IMR-90 (cell line): ENCODE data around the gene ACAP2. TPM values are rescaled to one million over a fixed set of nuclear protein-coding genes. Genes with fewer than 3 reads are reported as not detected.

Experiments
- ATAC-seq: fragments of 200-7000 bp; cut with Tn5 transposase; 2 replicates; pipeline ENCODE4 v1.9.1; 2020; ENCODE audit warnings: low read depth, mild to moderate bottlenecking, moderate library complexity
- BruUV-seq: library from RNA; stranded (reverse); fragments of 400-500 nt; replicated peaks from 2 replicates; lab custom pipeline; 2021; lab: Mats Ljungman, UMichigan
- CTCF ChIA-PET: fragments of 300-600 bp; formaldehyde crosslinking; extraction: SDS; loops from one replicate; lab custom pipeline; 2021; ENCODE audit warnings: antibody characterized with exemption; lab: Yijun Ruan, JAX
- POLR2A ChIA-PET: fragments of 300-600 bp; sonication (Branson Sonifier 250); formaldehyde crosslinking; loops from one replicate; lab custom pipeline; 2022; ENCODE audit warnings: antibody characterized with exemption; ENCODE audit not compliant: unreplicated experiment; lab: Charles Lee
- DNase-seq: peaks from one replicate; pipeline ENCODE4 v3.0.0; 2013
- H2AFZ ChIP-seq: replicated peaks from 2 replicates; pipeline ENCODE3; 2013; ENCODE audit warnings: low read length, mild to moderate bottlenecking; ENCODE audit not compliant: poor library complexity
- H2AK5ac ChIP-seq: 2 replicates; pipeline ENCODE4 v1.6.1; 2013; ENCODE audit warnings: low read depth, low read length, inconsistent platforms
- H2AK9ac ChIP-seq: replicated peaks from 2 replicates; pipeline ENCODE3; 2013; ENCODE audit warnings: mild to moderate bottlenecking, low read depth, low read length, moderate library complexity; ENCODE audit not compliant: poor library complexity
- H2BK120ac ChIP-seq: 2 replicates; pipeline ENCODE4 v1.6.1; 2013; ENCODE audit warnings: low read depth, low read length, inconsistent platforms
- H2BK15ac ChIP-seq: 3 replicates; pipeline ENCODE4 v1.6.1; 2013; ENCODE audit warnings: low read depth, low read length, inconsistent platforms
- H2BK20ac ChIP-seq: 2 replicates; pipeline ENCODE4 v1.6.1; 2013; ENCODE audit warnings: low read depth, mild to moderate bottlenecking, inconsistent platforms, low read length, moderate library complexity
- H2BK5ac ChIP-seq: 2 replicates; pipeline ENCODE4 v1.6.1; 2013; ENCODE audit warnings: mild to moderate bottlenecking, low read depth, low read length, inconsistent platforms; ENCODE audit not compliant: poor library complexity, severe bottlenecking
- H3K14ac ChIP-seq: replicated peaks from 2 replicates; pipeline ENCODE4 v1.6.1; 2013; ENCODE audit warnings: low read depth, low read length, inconsistent platforms
- H3K18ac ChIP-seq: 2 replicates; pipeline ENCODE4 v1.6.1; 2013; ENCODE audit warnings: low read depth, low read length, control low read depth
- H3K23ac ChIP-seq: 2 replicates; pipeline ENCODE4 v1.6.1; 2013; ENCODE audit warnings: low read depth, low read length, inconsistent platforms
- H3K27ac ChIP-seq: 2 replicates; pipeline ENCODE4 v1.5.1; 2013; ENCODE audit warnings: mild to moderate bottlenecking, control low read depth, low read length; ENCODE audit not compliant: insufficient read depth
- H3K27me3 ChIP-seq: 2 replicates; pipeline ENCODE4 v1.6.1; 2013; ENCODE audit warnings: low read length; ENCODE audit not compliant: control insufficient read depth, insufficient read depth
- H3K36me3 ChIP-seq: 2 replicates; pipeline ENCODE4 v1.6.1; 2013; ENCODE audit warnings: low read length, mixed read lengths; ENCODE audit not compliant: control insufficient read depth, insufficient read depth
- H3K4ac ChIP-seq: 2 replicates; pipeline ENCODE4 v1.6.1; 2013; ENCODE audit warnings: low read depth, low read length, inconsistent platforms
- H3K4me1 ChIP-seq: 2 replicates; pipeline ENCODE4 v1.6.1; 2013; ENCODE audit warnings: low read length, mixed read lengths; ENCODE audit not compliant: control insufficient read depth, insufficient read depth
- H3K4me2 ChIP-seq: 2 replicates; pipeline ENCODE4 v1.6.1; 2013; ENCODE audit warnings: low read depth, mild to moderate bottlenecking, control low read depth, low read length, moderate library complexity
- H3K4me3 ChIP-seq: 2 replicates; pipeline ENCODE4 v1.5.1; 2013; ENCODE audit warnings: low read depth, mild to moderate bottlenecking, control low read depth, low read length, moderate library complexity; ENCODE audit not compliant: insufficient read depth
- H3K56ac ChIP-seq: 2 replicates; pipeline ENCODE4 v1.6.1; 2013; ENCODE audit warnings: low read length, inconsistent platforms; ENCODE audit not compliant: insufficient read depth; ENCODE audit errors: extremely low read depth
- H3K79me1 ChIP-seq, 2 experiments: 2 replicates each; pipeline ENCODE4 v1.6.1; 2013; ENCODE audit warnings: low read length in 2 of 2, inconsistent platforms in 1 of 2, low read depth in 1 of 2
- H3K9ac ChIP-seq: 2 replicates; pipeline ENCODE4 v1.6.1; 2013; ENCODE audit warnings: low read depth, low read length, control low read depth
- H3K9me1 ChIP-seq: 2 replicates; pipeline ENCODE4 v1.6.1; 2013; ENCODE audit warnings: low read length, inconsistent platforms; ENCODE audit not compliant: insufficient read depth
- H3K9me3 ChIP-seq: 2 replicates; pipeline ENCODE4 v1.6.1; 2013; ENCODE audit warnings: low read length; ENCODE audit not compliant: control insufficient read depth, insufficient read depth
- H4K20me1 ChIP-seq: 2 replicates; pipeline ENCODE4 v1.6.1; 2013; ENCODE audit warnings: low read length, inconsistent platforms; ENCODE audit not compliant: insufficient read depth
- H4K5ac ChIP-seq: 2 replicates; pipeline ENCODE4 v1.6.1; 2013; ENCODE audit warnings: mild to moderate bottlenecking, low read depth, low read length, control low read depth
- H4K8ac ChIP-seq, 2 experiments: 2 replicates each; pipeline ENCODE4 v1.6.1; 2013; ENCODE audit warnings: low read depth in 2 of 2, low read length in 2 of 2, control low read depth in 1 of 2, inconsistent platforms in 1 of 2
- H4K91ac ChIP-seq: 2 replicates; pipeline ENCODE4 v1.6.1; 2013; ENCODE audit warnings: low read depth, low read length, inconsistent platforms; ENCODE audit not compliant: insufficient read depth
- BHLHE40 ChIP-seq: fragments of 150-350 bp; IDR thresholded peaks from 2 replicates; pipeline ENCODE4 v1.6.1; 2016; ENCODE audit warnings: mild to moderate bottlenecking, low read depth, low read length
- FOS ChIP-seq: fragments of 150-350 bp; IDR thresholded peaks from 2 replicates; pipeline ENCODE4 v1.6.1; 2016; ENCODE audit warnings: low read depth, low read length
- MAFK ChIP-seq: IDR thresholded peaks from 2 replicates; pipeline ENCODE4 v1.6.1; 2012; ENCODE audit warnings: low read depth, low read length, improper control_type of control experiment
- MXI1 ChIP-seq: IDR thresholded peaks from 2 replicates; pipeline ENCODE4 v1.6.1; 2012; ENCODE audit warnings: low read depth, mild to moderate bottlenecking, low read length, moderate library complexity, borderline replicate concordance
- POLR2A ChIP-seq: IDR thresholded peaks from 2 replicates; pipeline ENCODE4 v1.6.1; 2012; ENCODE audit warnings: mild to moderate bottlenecking, low read depth, low read length
- SMC3 ChIP-seq: fragments of 150-350 bp; IDR thresholded peaks from 2 replicates; pipeline ENCODE4 v1.6.1; 2016; ENCODE audit warnings: low read depth, mild to moderate bottlenecking, antibody characterized with exemption, low read length, moderate library complexity
- WGBS, 2 experiments: methylation state at CpG; one replicate each; pipeline versions ENCODE4 v1.1.5 to v1.1.7; 2013; ENCODE audit warnings: missing lambda C conversion rate in 2 of 2; ENCODE audit not compliant: insufficient read length in 1 of 2; ENCODE audit errors: extremely low coverage in 2 of 2; 5-methylcytosine and 5-hydroxymethylcytosine counted together
- dilution Hi-C: fragments of 300-500 bp; cut with HindIII; formaldehyde crosslinking; loops from one replicate; pipeline ENCODE4 v1.14.3; 2018; ENCODE audit warnings: low sequenced_read_pairs; ENCODE audit not compliant: unreplicated experiment
- in situ Hi-C: fragments of 300-500 bp; cut with MboI; formaldehyde crosslinking; loops from 3 replicates; pipeline ENCODE4 v1.14.3; 2019; ENCODE audit warnings: low sequenced_read_pairs, inconsistent platforms, mixed read lengths
- intact Hi-C: fragments of 100-400 bp; cut with micrococcal nuclease; formaldehyde crosslinking; loops from 2 replicates; pipeline ENCODE4 v1.10.0; 2022
- polyA plus RNA-seq, 3 experiments: library from polyadenylated mRNA; depleted of rRNA; stranded (reverse); fragments of >200 nt; gene quantifications; 2 replicates each; pipeline ENCODE4 v1.2.3, GENCODE V29; 2012; ENCODE audit warnings: low replicate concordance in 1 of 3
- total RNA-seq: library from RNA; depleted of rRNA; stranded (reverse); fragments of >200 nt; gene quantifications from 2 replicates; pipeline ENCODE4 v1.2.3, GENCODE V29; 2012
- TF ChIP-seq, protein P1 (sequence below): fragments of 150-350 bp; IDR thresholded peaks from 2 replicates; pipeline ENCODE4 v1.6.1; 2016; ENCODE audit warnings: low read depth, mild to moderate bottlenecking, low read length, moderate library complexity, borderline replicate concordance

ACAP2 gene
- total and polyA plus RNA-seq, 2 of the 4 experiments (the other 2 are of a cell fraction): 11.9 to 35.1 TPM

DNA sequence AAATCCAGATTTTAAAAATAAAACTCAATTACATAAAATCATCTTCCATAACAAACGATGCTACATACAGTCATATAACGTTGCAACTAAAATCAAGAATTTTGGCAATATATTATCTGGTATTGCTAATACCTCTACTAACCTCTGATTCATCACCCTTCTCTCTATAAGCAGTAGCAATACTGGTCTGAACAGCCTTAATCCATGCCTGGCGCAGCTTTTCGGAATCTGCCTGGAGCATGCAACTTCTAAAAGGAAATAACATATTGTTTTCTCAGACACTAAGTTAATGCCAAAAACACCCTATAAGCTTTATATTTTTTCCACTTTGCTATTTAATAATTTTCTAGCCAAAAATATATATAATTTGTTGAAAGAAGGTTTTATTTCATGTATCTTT lies 136.5 kb downstream of the ACAP2 start:
- no peak overlapping the region for H4K8ac ChIP-seq
- no peak overlapping the region for H2AK9ac ChIP-seq
- peaks cover 13% of the 10 kb centered on the region for H3K36me3 ChIP-seq
- H3K18ac ChIP-seq: no peak overlapping the region
- H2BK20ac ChIP-seq: no peak overlapping the region
- ChIA-PET POLR2A (no interaction called here), CTCF (interaction anchor here (0.7 kb wide), 1 partner anchor 35 kb away, joined by 3 read pairs; no protein-coding TSS in a partner anchor)
- H3K9me3 ChIP-seq: no peaks in the 10 kb centered on the region
- peaks cover 0 to 18% of the 10 kb centered on the region in 2 experiments; a peak in 2 of 4 replicates for H3K79me1 ChIP-seq
- no peak for ATAC-seq
- no peak for DNase-seq
- WGBS, 2 experiments: 100% methylated on average over 1 of the region's 4 CpGs
- H3K56ac ChIP-seq: no peak overlapping the region
- H3K9ac ChIP-seq: no peak overlapping the region
- no peak overlapping the region for H3K14ac ChIP-seq
- intact Hi-C loops (loop anchor here (5.0 kb wide), 1 partner anchor 36 kb away; no protein-coding TSS in a partner anchor), in situ Hi-C loops (no loop called here), dilution Hi-C loops (no loop called here)
- peaks cover 6% of the 10 kb centered on the region for H4K20me1 ChIP-seq
- no peak overlapping the region for H3K4me2 ChIP-seq
- H3K4me3 ChIP-seq: no peak overlapping the region
- H3K4ac ChIP-seq: no peak overlapping the region
- TF ChIP-seq MAFK (no peak), SMC3 (no peak), POLR2A (no peak), MXI1 (no peak), FOS (no peak), BHLHE40 (no peak)
- TF ChIP-seq, protein P1, sequence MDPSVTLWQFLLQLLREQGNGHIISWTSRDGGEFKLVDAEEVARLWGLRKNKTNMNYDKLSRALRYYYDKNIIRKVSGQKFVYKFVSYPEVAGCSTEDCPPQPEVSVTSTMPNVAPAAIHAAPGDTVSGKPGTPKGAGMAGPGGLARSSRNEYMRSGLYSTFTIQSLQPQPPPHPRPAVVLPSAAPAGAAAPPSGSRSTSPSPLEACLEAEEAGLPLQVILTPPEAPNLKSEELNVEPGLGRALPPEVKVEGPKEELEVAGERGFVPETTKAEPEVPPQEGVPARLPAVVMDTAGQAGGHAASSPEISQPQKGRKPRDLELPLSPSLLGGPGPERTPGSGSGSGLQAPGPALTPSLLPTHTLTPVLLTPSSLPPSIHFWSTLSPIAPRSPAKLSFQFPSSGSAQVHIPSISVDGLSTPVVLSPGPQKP: no peak
- H4K5ac ChIP-seq: no peak overlapping the region
- no peak overlapping the region for H2AK5ac ChIP-seq
- no peak overlapping the region for H2AFZ ChIP-seq
- peaks cover 9% of the 10 kb centered on the region for H3K4me1 ChIP-seq
- H2BK5ac ChIP-seq: no peak overlapping the region
- no peak overlapping the region for H4K91ac ChIP-seq
- BruUV-seq: no TSS peak
- H3K23ac ChIP-seq: no peak overlapping the region
- no peak overlapping the region for H2BK120ac ChIP-seq
- H3K9me1 ChIP-seq: peaks cover 14% of the 10 kb centered on the region; the same call in 1 of the 2 replicates
- no peaks in the 10 kb centered on the region for H3K27me3 ChIP-seq
- H3K27ac ChIP-seq: no peak overlapping the region
- no peak overlapping the region for H2BK15ac ChIP-seq
